Tibial artery (tissue), 4 donors: ENCODE data around the gene RERE.

ENCODE experiments used
- DNase-seq, 2 donors: peaks; one replicate each; pipeline ENCODE4 v3.0.0-alpha.2; 2019
- H3K27ac ChIP-seq, 2 donors: fragments of 200-600 bp; sonication (generic) in 1 of 2; 1 replicate in 1 of 2; 2 replicates in 1 of 2; pipeline ENCODE4 v1.5.1; 2018 to 2019; ENCODE audit warnings: mild to moderate bottlenecking in 1 of 2
- H3K27me3 ChIP-seq, 2 donors: fragments of 200-600 bp; sonication (generic) in 1 of 2; one replicate each; pipeline versions ENCODE4 v1.5.1 to v1.6.0; 2016 to 2019
- H3K36me3 ChIP-seq, 3 donors: fragments of 200-600 bp; sonication (generic) in 2 of 3; one replicate each; pipeline ENCODE4 v1.5.1; 2016 to 2019; ENCODE audit warnings: mild to moderate bottlenecking in 2 of 3
- H3K4me1 ChIP-seq, 4 donors: fragments of 200-600 bp; sonication (generic) in 2 of 4; 1 replicate in 3 of 4; 2 replicates in 1 of 4; pipeline ENCODE4 v1.5.1; 2016 to 2019
- H3K4me3 ChIP-seq, 2 donors: fragments of 200-600 bp; sonication (generic) in 1 of 2; 1 replicate in 1 of 2; 2 replicates in 1 of 2; pipeline ENCODE4 v1.5.1; 2018 to 2019; ENCODE audit warnings: mild to moderate bottlenecking in 2 of 2
- H3K9me3 ChIP-seq, 3 donors: fragments of 200-600 bp; sonication (generic) in 1 of 3; one replicate each; pipeline ENCODE4 v1.5.1; 2016 to 2019
- CTCF ChIP-seq, 2 experiments: fragments of 200-600 bp in 1 of 2; fragments of 450-650 bp in 1 of 2; IDR thresholded peaks; one replicate each; pipeline ENCODE4 v1.5.1; 2017 to 2019; ENCODE audit warnings: antibody characterized with exemption in 2 of 2, mild to moderate bottlenecking in 1 of 2, moderate library complexity in 1 of 2
- intact Hi-C: fragments of 100-400 bp; cut with DNase I; formaldehyde crosslinking; loops from one replicate; pipeline ENCODE4 v1.15.0; 2023; ENCODE audit warnings: low total_unique reads

RERE gene

GRCh38 chr1:8439015-8439702 lies 378.3 kb downstream of the RERE start:
- Histone ChIP-seq H3K4me1 (peaks cover 0 to 26% (median 11%) of the 10 kb centered on the region in 4 donors), H3K27me3 (no peaks in the 10 kb centered on the region), H3K27ac (peak overlapping the region; percentile 8 to 40), H3K9me3 (peaks cover 0 to 5% (median 0%) of the 10 kb centered on the region in 3 donors), H3K4me3 (no peak overlapping the region), H3K36me3 (no peaks in the 10 kb centered on the region)
- TF ChIP-seq CTCF (IDR thresholded peaks at IDR 0.05), result no peak
- peak; percentile 87 for DNase-seq
- intact Hi-C loops, result no loop called here

GRCh38 chr1:8438489-8438888 lies 379.0 kb downstream of the RERE start:
- intact Hi-C loops, result no loop called here
- no peak for TF ChIP-seq CTCF (IDR thresholded peaks at IDR 0.05)
- peaks cover 0 to 26% (median 11%) of the 10 kb centered on the region in 4 donors for H3K4me1 ChIP-seq
- DNase-seq, result no peak
- no peaks in the 10 kb centered on the region for H3K27me3 ChIP-seq
- H3K36me3 ChIP-seq, result no peaks in the 10 kb centered on the region
- peaks cover 0 to 5% (median 0%) of the 10 kb centered on the region in 3 donors for H3K9me3 ChIP-seq
- no peak overlapping the region for H3K4me3 ChIP-seq
- H3K27ac ChIP-seq, result peak overlapping the region; percentile 8 to 40

- no peaks in the 10 kb centered on the region for H3K27me3 ChIP-seq
- TF ChIP-seq CTCF (IDR thresholded peaks at IDR 0.05), result no peak
- no peak overlapping the region for H3K27ac ChIP-seq
- peaks cover 0 to 26% (median 11%) of the 10 kb centered on the region in 4 donors for H3K4me1 ChIP-seq
- no peak for DNase-seq
- H3K9me3 ChIP-seq, result no peaks in the 10 kb centered on the region
- H3K36me3 ChIP-seq, result no peaks in the 10 kb centered on the region
- H3K4me3 ChIP-seq, result no peak overlapping the region
- intact Hi-C loops, result no loop called here
Observed at GRCh38 chr1:8437347-8437746, 380.1 kb downstream of the RERE start.

- no peak for TF ChIP-seq CTCF (IDR thresholded peaks at IDR 0.05)
- intact Hi-C loops, result no loop called here
- DNase-seq, result no peak
- Histone ChIP-seq H3K36me3 (no peaks in the 10 kb centered on the region), H3K9me3 (no peaks in the 10 kb centered on the region), H3K4me1 (peaks cover 0 to 26% (median 12%) of the 10 kb centered on the region in 4 donors), H3K27me3 (no peaks in the 10 kb centered on the region), H3K27ac (no peak overlapping the region), H3K4me3 (no peak overlapping the region)
Observed at GRCh38 chr1:8435569-8436071, 381.8 kb downstream of the RERE start.

GRCh38 chr1:8434101-8434500 lies 383.3 kb downstream of the RERE start:
- no peak for DNase-seq
- H3K36me3 ChIP-seq, result no peaks in the 10 kb centered on the region
- H3K27me3 ChIP-seq, result no peaks in the 10 kb centered on the region
- no peaks in the 10 kb centered on the region for H3K9me3 ChIP-seq
- peaks cover 0 to 15% (median 5%) of the 10 kb centered on the region in 4 donors for H3K4me1 ChIP-seq
- H3K27ac ChIP-seq, result no peak overlapping the region
- intact Hi-C loops, result no loop called here
- no peak for TF ChIP-seq CTCF (IDR thresholded peaks at IDR 0.05)
- no peak overlapping the region for H3K4me3 ChIP-seq
